Nephron (organoid): Measurements from ENCODE around the gene EPB41L4B.

ENCODE experiments used
- H3K27ac Mint-ChIP-seq, 3 experiments: 2 replicates each; pipeline ENCODE4 v1.8.0; 2020; ENCODE audit warnings: mixed read lengths in 3 of 3, mild to moderate bottlenecking in 2 of 3, moderate library complexity in 1 of 3
- H3K27me3 Mint-ChIP-seq: 2 replicates; pipeline ENCODE4 v1.8.0; 2021; ENCODE audit warnings: low read depth, mild to moderate bottlenecking, moderate library complexity, mixed read lengths
- H3K36me3 Mint-ChIP-seq: 2 replicates; pipeline ENCODE4 v1.8.0; 2020; ENCODE audit warnings: low read depth, mixed read lengths
- H3K4me1 Mint-ChIP-seq: 2 replicates; pipeline ENCODE4 v1.8.0; 2020; ENCODE audit warnings: mixed read lengths
- H3K4me3 Mint-ChIP-seq, 3 experiments: 2 replicates each; pipeline ENCODE4 v1.8.0; 2020; ENCODE audit warnings: mild to moderate bottlenecking in 3 of 3, mixed read lengths in 3 of 3, moderate library complexity in 2 of 3
- H3K9me3 Mint-ChIP-seq: 2 replicates; pipeline ENCODE4 v1.8.0; 2020; ENCODE audit warnings: mixed read lengths
- CTCF ChIP-seq, 3 experiments: fragments of 200-600 bp; sonication (generic); IDR thresholded peaks; one replicate each; pipeline ENCODE4 v1.5.0; 2021; ENCODE audit warnings: antibody characterized with exemption in 3 of 3; ENCODE audit not compliant: unreplicated experiment in 3 of 3

Gene EPB41L4B

GRCh38 chr9:109336409-109336808 is 15.6 kb upstream of the EPB41L4B start:
- H3K9me3 Mint-ChIP-seq: no peaks in the 10 kb centered on the region
- H3K4me1 Mint-ChIP-seq: no peaks in the 10 kb centered on the region
- no peak for TF ChIP-seq CTCF (IDR thresholded peaks at IDR 0.05; ENCODE audit: unreplicated experiment in 3 of 3)
- H3K27ac Mint-ChIP-seq: no peak overlapping the region
- H3K27me3 Mint-ChIP-seq: no peaks in the 10 kb centered on the region
- no peak overlapping the region for H3K4me3 Mint-ChIP-seq
- H3K36me3 Mint-ChIP-seq: no peaks in the 10 kb centered on the region

GRCh38 chr9:109335929-109336328 is 15.1 kb upstream of the EPB41L4B start:
- no peaks in the 10 kb centered on the region for H3K36me3 Mint-ChIP-seq
- H3K27ac Mint-ChIP-seq: no peak overlapping the region
- H3K4me3 Mint-ChIP-seq: no peak overlapping the region
- no peaks in the 10 kb centered on the region for H3K9me3 Mint-ChIP-seq
- no peaks in the 10 kb centered on the region for H3K4me1 Mint-ChIP-seq
- no peak for TF ChIP-seq CTCF (IDR thresholded peaks at IDR 0.05; ENCODE audit: unreplicated experiment in 3 of 3)
- no peaks in the 10 kb centered on the region for H3K27me3 Mint-ChIP-seq

GRCh38 chr9:109335121-109335520 is 14.3 kb upstream of the EPB41L4B start:
- Mint-ChIP-seq H3K4me3 (no peak overlapping the region), H3K27ac (no peak overlapping the region), H3K36me3 (no peaks in the 10 kb centered on the region), H3K27me3 (no peaks in the 10 kb centered on the region), H3K4me1 (no peaks in the 10 kb centered on the region), H3K9me3 (no peaks in the 10 kb centered on the region)
- no peak for TF ChIP-seq CTCF (IDR thresholded peaks at IDR 0.05; ENCODE audit: unreplicated experiment in 3 of 3)

- peaks cover 11% of the 10 kb centered on the region for H3K4me1 Mint-ChIP-seq
- H3K27me3 Mint-ChIP-seq: peaks cover 16% of the 10 kb centered on the region
- TF ChIP-seq CTCF (IDR thresholded peaks at IDR 0.05; ENCODE audit: unreplicated experiment in 3 of 3): no peak
- H3K27ac Mint-ChIP-seq: no peak overlapping the region
- no peaks in the 10 kb centered on the region for H3K36me3 Mint-ChIP-seq
- H3K4me3 Mint-ChIP-seq: no peak overlapping the region
- H3K9me3 Mint-ChIP-seq: no peaks in the 10 kb centered on the region
These were observed 10.5 kb upstream of the EPB41L4B start for GRCh38 chr9:109331353-109331752.

GRCh38 chr9:109329638-109330258 is 8.9 kb upstream of the EPB41L4B start:
- H3K9me3 Mint-ChIP-seq: no peaks in the 10 kb centered on the region
- H3K4me1 Mint-ChIP-seq: peaks cover 11% of the 10 kb centered on the region
- no peak overlapping the region for H3K27ac Mint-ChIP-seq
- no peak overlapping the region for H3K4me3 Mint-ChIP-seq
- no peaks in the 10 kb centered on the region for H3K36me3 Mint-ChIP-seq
- H3K27me3 Mint-ChIP-seq: peaks cover 22% of the 10 kb centered on the region
- TF ChIP-seq CTCF (IDR thresholded peaks at IDR 0.05; ENCODE audit: unreplicated experiment in 3 of 3): no peak

GRCh38 chr9:109328978-109329637 is 8.2 kb upstream of the EPB41L4B start:
- Mint-ChIP-seq H3K36me3 (no peaks in the 10 kb centered on the region), H3K9me3 (no peaks in the 10 kb centered on the region), H3K4me3 (no peak overlapping the region), H3K27ac (no peak overlapping the region), H3K4me1 (peaks cover 11% of the 10 kb centered on the region), H3K27me3 (peaks cover 28% of the 10 kb centered on the region)
- no peak for TF ChIP-seq CTCF (IDR thresholded peaks at IDR 0.05; ENCODE audit: unreplicated experiment in 3 of 3)
